Stomach (tissue), 9 donors: Measurements from ENCODE around the gene PTPRZ1. TPM values are rescaled to one million over a fixed set of nuclear protein-coding genes. Genes with fewer than 3 reads are reported as not detected.

ENCODE experiments used
- DNase-seq, 2 donors: peaks; one replicate each; pipeline versions ENCODE4 v3.0.0 to v3.0.0-alpha.2; 2013 to 2019
- H3K27ac ChIP-seq, 5 donors: fragments of 200-600 bp in 4 of 5; sonication (generic) in 4 of 5; one replicate each; pipeline ENCODE4 v1.5.1; 2013 to 2019; ENCODE audit warnings: mild to moderate bottlenecking in 1 of 5, moderate library complexity in 1 of 5
- H3K27me3 ChIP-seq, 3 donors: fragments of 200-600 bp; sonication (generic); one replicate each; pipeline ENCODE4 v1.5.1; 2017 to 2019; ENCODE audit warnings: mixed run types in 1 of 3
- H3K36me3 ChIP-seq, 4 donors: fragments of 200-600 bp; sonication (generic); 1 replicate in 3 of 4; 2 replicates in 1 of 4; pipeline ENCODE4 v1.5.1; 2016 to 2019
- H3K4me1 ChIP-seq, 4 donors: fragments of 200-600 bp; sonication (generic); one replicate each; pipeline ENCODE4 v1.5.1; 2016 to 2019
- H3K4me3 ChIP-seq, 4 donors: fragments of 200-600 bp; sonication (generic) in 3 of 4; one replicate each; pipeline ENCODE4 v1.5.1; 2016 to 2019; ENCODE audit warnings: mild to moderate bottlenecking in 1 of 4
- H3K9me3 ChIP-seq, 4 donors: fragments of 200-600 bp; sonication (generic); one replicate each; pipeline ENCODE4 v1.5.1; 2016 to 2019
- EP300 ChIP-seq: sonication (generic); formaldehyde crosslinking; IDR thresholded peaks from one replicate; pipeline ENCODE4 v1.6.1; 2017; ENCODE audit warnings: antibody characterized with exemption
- POLR2A ChIP-seq, 4 donors: fragments of 450-650 bp; IDR thresholded peaks; one replicate each; pipeline ENCODE4 v1.6.1; 2016; ENCODE audit warnings: antibody characterized with exemption in 4 of 4, control low read depth in 2 of 4, mild to moderate bottlenecking in 1 of 4, moderate library complexity in 1 of 4
- POLR2AphosphoS5 ChIP-seq, 3 donors: sonication (generic); formaldehyde crosslinking; IDR thresholded peaks; one replicate each; pipeline ENCODE4 v1.6.1; 2016; ENCODE audit warnings: antibody characterized with exemption in 3 of 3
- WGBS, 5 donors: extraction: QIAGEN DNeasy Blood & Tissue Kit in 3 of 5; methylation state at CpG; one replicate each; pipeline versions ENCODE4 v1.1.5 to v1.1.7; 2013 to 2018; 5-methylcytosine and 5-hydroxymethylcytosine counted together
- intact Hi-C: fragments of 100-400 bp; cut with DNase I; formaldehyde crosslinking; loops from one replicate; pipeline ENCODE4 v1.15.1; 2023; ENCODE audit warnings: low total_unique reads
- polyA plus RNA-seq, 3 donors: library from polyadenylated mRNA; stranded (reverse); fragments of 200-250 nt; gene quantifications; one replicate each; pipeline ENCODE4 v1.2.3, GENCODE V29; 2013
- total RNA-seq, 5 donors: library from RNA; depleted of rRNA; stranded (reverse); fragments of >200 nt; gene quantifications; one replicate each; pipeline versions ENCODE4 v1.1.0 to v1.2.3, GENCODE V29; 2014 to 2016
- TF ChIP-seq, protein P1 (sequence below), 7 experiments: fragments of 450-650 bp in 4 of 7; fragments of 200-600 bp in 3 of 7; sonication (generic) in 3 of 7; IDR thresholded peaks; one replicate each; pipeline ENCODE4 v1.5.1; 2016 to 2019; ENCODE audit warnings: antibody characterized with exemption in 7 of 7, control low read depth in 2 of 7, mild to moderate bottlenecking in 1 of 7
- donor health status: healthy with polysubstance abuse.
- donor health status: Bipolar disorder and iron deficiency.
- donor health status: healthy.

Gene PTPRZ1
- total and polyA plus RNA-seq, 8 donors: 0.29 to 31.6 (median 18.1) TPM

- intact Hi-C loops: no loop called here
- TF ChIP-seq, protein P1, sequence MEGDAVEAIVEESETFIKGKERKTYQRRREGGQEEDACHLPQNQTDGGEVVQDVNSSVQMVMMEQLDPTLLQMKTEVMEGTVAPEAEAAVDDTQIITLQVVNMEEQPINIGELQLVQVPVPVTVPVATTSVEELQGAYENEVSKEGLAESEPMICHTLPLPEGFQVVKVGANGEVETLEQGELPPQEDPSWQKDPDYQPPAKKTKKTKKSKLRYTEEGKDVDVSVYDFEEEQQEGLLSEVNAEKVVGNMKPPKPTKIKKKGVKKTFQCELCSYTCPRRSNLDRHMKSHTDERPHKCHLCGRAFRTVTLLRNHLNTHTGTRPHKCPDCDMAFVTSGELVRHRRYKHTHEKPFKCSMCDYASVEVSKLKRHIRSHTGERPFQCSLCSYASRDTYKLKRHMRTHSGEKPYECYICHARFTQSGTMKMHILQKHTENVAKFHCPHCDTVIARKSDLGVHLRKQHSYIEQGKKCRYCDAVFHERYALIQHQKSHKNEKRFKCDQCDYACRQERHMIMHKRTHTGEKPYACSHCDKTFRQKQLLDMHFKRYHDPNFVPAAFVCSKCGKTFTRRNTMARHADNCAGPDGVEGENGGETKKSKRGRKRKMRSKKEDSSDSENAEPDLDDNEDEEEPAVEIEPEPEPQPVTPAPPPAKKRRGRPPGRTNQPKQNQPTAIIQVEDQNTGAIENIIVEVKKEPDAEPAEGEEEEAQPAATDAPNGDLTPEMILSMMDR (IDR thresholded peaks at IDR 0.05): no peak
- TF ChIP-seq POLR2AphosphoS5 (IDR thresholded peaks at IDR 0.05) (no peak), POLR2A (IDR thresholded peaks at IDR 0.05) (no peak), EP300 (no peak)
Measured at GRCh38 chr7:121919986-121920385, 47.0 kb downstream of the PTPRZ1 start.

GRCh38 chr7:121924269-121925186 lies 51.6 kb downstream of the PTPRZ1 start:
- intact Hi-C loops: no loop called here
- H3K4me1 ChIP-seq: no peaks in the 10 kb centered on the region
- H3K27me3 ChIP-seq: no peaks in the 10 kb centered on the region
- 74 to 84% (median 80%) methylated on average over 7 of the region's 7 CpGs for WGBS, 5 donors
- no peak overlapping the region for H3K27ac ChIP-seq
- H3K9me3 ChIP-seq: no peaks in the 10 kb centered on the region
- no peaks in the 10 kb centered on the region for H3K36me3 ChIP-seq
- DNase-seq: no peak
- TF ChIP-seq EP300: no peak
- TF ChIP-seq POLR2A (IDR thresholded peaks at IDR 0.05): no peak
- TF ChIP-seq, protein P1 (IDR thresholded peaks at IDR 0.05): no peak
- no peak for TF ChIP-seq POLR2AphosphoS5 (IDR thresholded peaks at IDR 0.05)
- H3K4me3 ChIP-seq: no peak overlapping the region

More at GRCh38 chr7:121919986-121920385, 47.0 kb downstream of the PTPRZ1 start:
- Histone ChIP-seq H3K4me3 (no peak overlapping the region), H3K36me3 (no peaks in the 10 kb centered on the region), H3K27ac (no peak overlapping the region), H3K27me3 (no peaks in the 10 kb centered on the region), H3K9me3 (no peaks in the 10 kb centered on the region), H3K4me1 (no peaks in the 10 kb centered on the region)
- no peak for DNase-seq
- 53 to 67% (median 63%) methylated on average over 3 of the region's 3 CpGs for WGBS, 5 donors

- WGBS, 5 donors: 12 to 42% (median 19%) methylated on average over 1 of the region's 1 CpG
- TF ChIP-seq, protein P1 (IDR thresholded peaks at IDR 0.05): no peak
- TF ChIP-seq POLR2A (IDR thresholded peaks at IDR 0.05): no peak
- TF ChIP-seq POLR2AphosphoS5 (IDR thresholded peaks at IDR 0.05): no peak
- TF ChIP-seq EP300: no peak
- intact Hi-C loops: no loop called here
- Histone ChIP-seq H3K9me3 (no peaks in the 10 kb centered on the region), H3K27ac (no peak overlapping the region), H3K4me3 (no peak overlapping the region), H3K27me3 (no peaks in the 10 kb centered on the region), H3K36me3 (no peaks in the 10 kb centered on the region), H3K4me1 (no peaks in the 10 kb centered on the region)
- DNase-seq: no peak
Measured at GRCh38 chr7:121931149-121931902, 58.4 kb downstream of the PTPRZ1 start.

- no peaks in the 10 kb centered on the region for H3K27me3 ChIP-seq
- intact Hi-C loops: no loop called here
Measured at GRCh38 chr7:121932768-121933167, 59.8 kb downstream of the PTPRZ1 start.

More at GRCh38 chr7:121932768-121933167, 59.8 kb downstream of the PTPRZ1 start:
- TF ChIP-seq POLR2A (IDR thresholded peaks at IDR 0.05): no peak
- TF ChIP-seq EP300: no peak
- TF ChIP-seq, protein P1 (IDR thresholded peaks at IDR 0.05): no peak
- TF ChIP-seq POLR2AphosphoS5 (IDR thresholded peaks at IDR 0.05): no peak
- no peaks in the 10 kb centered on the region for H3K36me3 ChIP-seq
- no peak for DNase-seq
- H3K27ac ChIP-seq: no peak overlapping the region
- no peak overlapping the region for H3K4me3 ChIP-seq
- H3K9me3 ChIP-seq: no peaks in the 10 kb centered on the region
- WGBS, 5 donors: 79 to 98% (median 92%) methylated on average over 1 of the region's 1 CpG
- H3K4me1 ChIP-seq: no peaks in the 10 kb centered on the region
